Kidney (tissue), 14 donors: Measurements from ENCODE around the gene KLHL3. TPM values are rescaled to one million over a fixed set of nuclear protein-coding genes. Genes with fewer than 3 reads are reported as not detected.

Experiments used
- DNase-seq, 5 donors: peaks; one replicate each; pipeline ENCODE4 v3.0.0-alpha.2; 2013 to 2020
- FAIRE-seq: peaks from 2 replicates; lab custom pipeline; 2012; peaks lifted over from hg19 to GRCh38; lab: Jason Lieb, UNC
- H3K27ac ChIP-seq, 2 donors: one replicate each; pipeline ENCODE4 v1.7.0; 2013; ENCODE audit warnings: low read depth in 2 of 2, low read length in 2 of 2, inconsistent platforms in 1 of 2
- H3K27me3 ChIP-seq: one replicate; pipeline ENCODE4 v1.7.1; 2013; ENCODE audit warnings: low read length, inconsistent platforms; ENCODE audit not compliant: control insufficient read depth, insufficient read depth
- H3K36me3 ChIP-seq, 3 donors: one replicate each; pipeline versions ENCODE4 v1.7.0 to v1.7.1; 2013; ENCODE audit warnings: low read length in 3 of 3, control low read depth in 1 of 3, inconsistent platforms in 1 of 3; ENCODE audit not compliant: insufficient read depth in 3 of 3, control insufficient read depth in 2 of 3
- H3K4me1 ChIP-seq, 3 donors: one replicate each; pipeline versions ENCODE4 v1.7.0 to v1.7.1; 2013; ENCODE audit warnings: low read length in 3 of 3, inconsistent platforms in 1 of 3, low read depth in 1 of 3; ENCODE audit not compliant: control insufficient read depth in 2 of 3, insufficient read depth in 2 of 3
- H3K4me3 ChIP-seq, 3 donors: one replicate each; pipeline versions ENCODE4 v1.7.0 to v1.8.1; 2013; ENCODE audit warnings: low read length in 3 of 3, control low read depth in 1 of 3, inconsistent platforms in 1 of 3
- H3K9ac ChIP-seq, 3 donors: one replicate each; pipeline versions ENCODE4 v1.7.0 to v1.7.1; 2013; ENCODE audit warnings: low read length in 3 of 3, control low read depth in 1 of 3, inconsistent platforms in 1 of 3
- H3K9me3 ChIP-seq, 3 donors: one replicate each; pipeline versions ENCODE4 v1.7.0 to v1.7.1; 2013; ENCODE audit warnings: low read length in 3 of 3, control low read depth in 1 of 3, inconsistent platforms in 1 of 3; ENCODE audit not compliant: control insufficient read depth in 2 of 3, insufficient read depth in 1 of 3
- CTCF ChIP-seq: IDR thresholded peaks from 3 replicates; pipeline ENCODE4 v1.5.1; 2012; ENCODE audit warnings: mild to moderate bottlenecking, moderate library complexity, borderline replicate concordance; ENCODE audit not compliant: insufficient read depth; ENCODE audit errors: extremely low read depth
- intact Hi-C: fragments of 100-400 bp; cut with DNase I; formaldehyde crosslinking; loops from one replicate; pipeline ENCODE4 v1.11.1; 2022
- polyA plus RNA-seq: library from polyadenylated mRNA; stranded (reverse); fragments of 350-450 nt; fragmentation: Illumina TruSeq; extraction: RNeasy Lipid Tissue Mini Kit (QIAGEN cat#74804); gene quantifications from one replicate; pipeline ENCODE4 v1.2.3, GENCODE V29; 2014; ENCODE audit warnings: low read depth, low replicate concordance; ENCODE audit not compliant: insufficient read depth
- total RNA-seq: library from RNA; stranded (reverse); fragmentation: NEBNext Ultra II Directional; extraction: Animal tissue kit (Norgen Biotek cat#: 25700); gene quantifications from one replicate; pipeline ENCODE4 v1.2.1, GENCODE V29; 2021
- donor health status: control.
- donor health status: control.
- donor health status: control.
- donor health status: control.
- donor health status: control.
- donor health status: DM: yes; HTN: yes; CAD: no.
- donor health status: Normal renal cell carcinoma (clear cell type).

The KLHL3 gene
- total and polyA plus RNA-seq, 2 donors from 2014 or later: 8.6 to 15.0 TPM

GRCh38 chr5:137611794-137612435 lies 124.0 kb downstream of the KLHL3 start:
- intact Hi-C loops: no loop called here
- Histone ChIP-seq H3K27ac (no peak overlapping the region), H3K9me3 (no peaks in the 10 kb centered on the region), H3K27me3 (no peaks in the 10 kb centered on the region), H3K9ac (no peak overlapping the region), H3K4me1 (no peaks in the 10 kb centered on the region), H3K36me3 (no peaks in the 10 kb centered on the region), H3K4me3 (no peak overlapping the region)
- DNase-seq (no peak), FAIRE-seq (no peak)
- TF ChIP-seq CTCF: no peak

DNA sequence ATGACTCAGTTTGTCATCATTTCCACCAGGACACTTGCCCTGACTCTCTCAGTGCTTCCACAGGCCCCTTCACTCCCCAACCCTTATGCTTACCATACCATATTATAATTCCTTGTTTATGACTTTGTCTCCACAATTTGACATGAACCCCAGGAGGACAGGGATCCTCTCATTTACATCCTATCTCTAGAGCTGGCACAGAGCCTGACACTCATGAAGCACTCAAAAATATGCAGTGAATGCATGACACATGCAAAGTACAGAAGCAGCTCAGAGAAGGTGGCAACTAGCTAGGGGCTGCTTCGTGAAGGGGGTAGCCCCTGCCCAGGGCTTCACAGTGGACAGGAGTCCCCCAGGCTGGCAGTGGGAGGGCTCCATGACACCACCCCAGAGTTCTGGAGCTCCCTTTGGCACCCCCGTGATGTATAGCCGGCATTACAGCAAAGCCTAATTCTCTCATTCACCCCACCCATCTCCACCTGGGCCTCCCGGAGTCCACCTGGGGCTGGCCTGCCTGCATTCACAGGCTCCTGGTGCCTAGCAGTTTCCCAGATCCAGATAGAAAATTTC lies 124.8 kb downstream of the KLHL3 start:
- no peak for FAIRE-seq
- intact Hi-C loops: no loop called here
- H3K27ac ChIP-seq: no peak overlapping the region
- H3K9me3 ChIP-seq: no peaks in the 10 kb centered on the region
- no peaks in the 10 kb centered on the region for H3K4me1 ChIP-seq
- no peak for TF ChIP-seq CTCF
- no peaks in the 10 kb centered on the region for H3K36me3 ChIP-seq
- H3K9ac ChIP-seq: no peak overlapping the region
- H3K27me3 ChIP-seq: no peaks in the 10 kb centered on the region
- DNase-seq: no peak
- H3K4me3 ChIP-seq: no peak overlapping the region

DNA sequence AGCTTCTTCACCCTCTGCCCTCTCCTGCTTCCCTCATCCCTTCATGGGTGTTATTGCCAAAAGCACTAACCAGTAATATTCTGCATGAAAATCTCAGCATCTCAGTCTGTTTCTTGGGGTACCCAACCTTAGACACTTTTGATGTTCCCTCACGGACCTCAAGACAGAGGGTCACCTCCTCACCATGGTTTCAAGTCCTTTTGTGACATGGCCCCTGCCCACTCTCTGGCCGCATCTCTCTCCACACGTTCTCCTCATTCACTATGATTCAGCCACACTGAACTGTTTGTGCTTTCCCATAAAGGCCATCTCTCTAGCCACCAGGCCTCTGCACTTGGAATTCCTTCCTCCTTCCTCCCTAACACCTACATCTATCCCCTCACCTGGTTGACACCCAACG lies 125.3 kb downstream of the KLHL3 start:
- Histone ChIP-seq H3K27me3 (no peaks in the 10 kb centered on the region), H3K36me3 (no peaks in the 10 kb centered on the region), H3K9me3 (no peaks in the 10 kb centered on the region), H3K27ac (no peak overlapping the region), H3K4me1 (no peaks in the 10 kb centered on the region), H3K4me3 (no peak overlapping the region), H3K9ac (no peak overlapping the region)
- TF ChIP-seq CTCF: no peak
- intact Hi-C loops: no loop called here
- FAIRE-seq: no peak
- no peak for DNase-seq
